Right cardiac atrium (tissue), 5 donors: ENCODE data around the gene RNF168. TPM values are rescaled to one million over a fixed set of nuclear protein-coding genes. Genes with fewer than 3 reads are reported as not detected.
"Not testable (repeated sequence)": the region's sequence is repeated elsewhere in the genome, so short reads cannot be mapped to it uniquely, and the experiment has no call there.

Experiments
- ATAC-seq, 2 donors: fragments of 200-7000 bp; cut with Tn5 transposase; one replicate each; pipeline versions ENCODE4 v1.8.0 to v1.9.1; 2020; ENCODE audit warnings: moderate library complexity in 2 of 2, mild to moderate bottlenecking in 1 of 2
- DNase-seq, 3 donors: peaks; one replicate each; pipeline ENCODE4 v3.0.0-alpha.2; 2020
- H3K27ac ChIP-seq: one replicate; pipeline ENCODE4 v1.5.1; 2013; ENCODE audit warnings: mild to moderate bottlenecking, low read length, control low read depth, moderate library complexity
- H3K27me3 ChIP-seq: one replicate; pipeline ENCODE4 v1.6.1; 2013; ENCODE audit not compliant: control insufficient read depth, insufficient read depth
- H3K4me1 ChIP-seq: one replicate; pipeline ENCODE4 v1.6.1; 2013; ENCODE audit warnings: low read length; ENCODE audit not compliant: control insufficient read depth, insufficient read depth
- H3K4me3 ChIP-seq: one replicate; pipeline ENCODE4 v1.5.1; 2013; ENCODE audit warnings: low read length, control low read depth
- H3K9me3 ChIP-seq: one replicate; pipeline ENCODE4 v1.6.1; 2013; ENCODE audit warnings: low read length; ENCODE audit not compliant: control insufficient read depth
- WGBS: extraction: QIAGEN DNeasy Blood & Tissue Kit; methylation state at CpG from one replicate; pipeline ENCODE4 v1.1.7; 2013; 5-methylcytosine and 5-hydroxymethylcytosine counted together
- intact Hi-C, 4 donors: fragments of 100-400 bp; cut with DNase I; formaldehyde crosslinking; loops; one replicate each; pipeline versions ENCODE4 v1.11.0 to v1.14.0; 2022 to 2023
- polyA plus RNA-seq: library from polyadenylated mRNA; stranded (reverse); fragments of 200-250 nt; gene quantifications from one replicate; pipeline ENCODE4 v1.2.3, GENCODE V29; 2013
- total RNA-seq, 4 donors: library from RNA; stranded (reverse); fragmentation: NEBNext Ultra II Directional; extraction: Animal tissue kit (Norgen Biotek cat#: 25700); gene quantifications; one replicate each; pipeline ENCODE4 v1.2.1, GENCODE V29; 2021
- donor health status: healthy with polysubstance abuse.
- donor health status: DM: no; HTN: yes; CAD: no.
- donor health status: DM: no; HTN: no; CAD: no.
- donor health status: DM: no; HTN: yes; CAD: no; lungs with severe emphysema.
- donor health status: DM: yes; HTN: yes; CAD: no.

Gene RNF168
- total and polyA plus RNA-seq, 5 donors = 6.8 to 24.9 (median 22.1) TPM

DNA sequence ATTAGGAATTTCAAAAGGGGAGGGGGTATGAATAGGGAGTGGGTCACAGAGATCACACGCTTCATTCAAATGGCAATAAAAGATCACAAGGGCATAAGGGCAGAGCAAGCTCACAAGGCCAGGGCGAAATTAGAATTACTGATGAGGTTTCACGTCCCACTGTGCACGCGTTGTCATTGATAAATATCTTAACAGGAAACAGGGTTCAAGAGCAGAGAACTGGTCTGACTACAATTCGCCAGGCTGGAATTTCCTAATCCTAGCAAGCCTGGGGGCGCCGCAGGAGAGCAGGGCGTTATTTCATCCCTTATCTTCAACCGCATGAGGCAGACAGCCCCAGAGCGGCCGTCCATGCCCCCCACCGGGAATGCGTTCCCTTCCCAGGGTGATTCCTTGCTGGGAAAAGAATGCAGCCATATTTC is 29.7 kb upstream of the RNF168 start:
- DNase-seq (no peak), ATAC-seq (no peak)
- Histone ChIP-seq H3K27ac (no peak overlapping the region), H3K9me3 (no peaks in the 10 kb centered on the region), H3K4me3 (no peak overlapping the region), H3K4me1 (no peaks in the 10 kb centered on the region), H3K27me3 (no peaks in the 10 kb centered on the region)
- intact Hi-C loops = no loop called here
- WGBS = 27% methylated on average over 14 of the region's 14 CpGs

DNA sequence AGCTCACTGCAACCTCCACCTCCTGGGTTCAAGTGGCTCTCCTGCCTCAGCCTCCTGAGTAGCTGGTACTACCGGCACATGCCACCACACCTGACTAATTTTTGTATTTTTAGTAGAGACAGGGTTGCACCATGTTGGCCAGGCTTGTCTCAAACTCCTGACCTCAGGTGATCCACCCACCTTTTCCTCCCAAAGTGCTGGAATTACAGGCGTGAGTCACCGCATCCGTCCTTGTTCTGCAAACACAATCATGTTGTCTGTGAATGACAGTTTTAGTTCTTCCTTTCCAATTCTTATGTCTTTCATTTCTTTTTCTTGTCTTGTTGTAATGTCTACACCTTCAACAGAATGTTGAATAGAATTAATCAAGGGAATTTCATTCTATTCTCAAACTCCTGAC is 27.9 kb upstream of the RNF168 start:
- ATAC-seq = no peak
- WGBS = 87% methylated on average over 4 of the region's 4 CpGs
- Histone ChIP-seq H3K4me1 (no peaks in the 10 kb centered on the region), H3K4me3 (no peak overlapping the region), H3K9me3 (no peaks in the 10 kb centered on the region), H3K27ac (no peak overlapping the region), H3K27me3 (no peaks in the 10 kb centered on the region)
- intact Hi-C loops = no loop called here
- no peak for DNase-seq

DNA sequence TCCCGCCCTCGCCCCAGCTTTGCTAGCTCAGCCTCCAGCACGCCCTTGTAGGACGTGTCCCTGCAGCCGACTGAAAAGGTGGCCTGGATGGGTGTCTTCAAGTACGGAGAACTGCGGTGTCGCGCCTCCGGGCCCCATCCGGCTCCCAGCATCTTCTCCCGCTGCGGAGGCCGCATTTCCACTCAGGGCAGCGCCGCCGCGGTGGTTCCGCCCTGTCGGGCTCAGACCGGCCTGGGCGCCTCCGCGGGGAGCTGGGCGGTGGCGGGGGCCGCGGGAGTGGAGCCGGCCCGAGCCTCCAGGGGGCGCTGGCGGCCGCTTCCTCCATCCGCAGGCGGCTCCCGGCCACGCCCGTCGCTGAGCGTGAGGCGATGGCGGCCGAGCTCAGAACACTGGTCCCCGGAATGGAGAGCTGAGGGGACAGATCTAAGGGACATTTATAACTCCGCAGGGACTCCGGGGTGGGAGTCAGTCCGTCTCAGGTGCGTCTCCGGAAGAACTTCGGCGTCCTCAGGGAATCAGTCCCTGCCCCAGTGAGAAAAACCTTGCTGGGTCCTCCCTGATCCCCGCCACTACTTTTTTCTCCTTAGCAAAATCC is 25.2 kb upstream of the RNF168 start:
- H3K27me3 ChIP-seq = no peaks in the 10 kb centered on the region
- 7% methylated on average over 52 of the region's 52 CpGs for WGBS
- H3K27ac ChIP-seq = no peak overlapping the region
- intact Hi-C loops = no loop called here
- H3K4me3 ChIP-seq = peak overlapping the region; percentile 36
- peak; percentile 95 to 99 for ATAC-seq
- DNase-seq = peak; percentile 82 to 89 (median 88)
- H3K9me3 ChIP-seq = no peaks in the 10 kb centered on the region
- H3K4me1 ChIP-seq = no peaks in the 10 kb centered on the region

DNA sequence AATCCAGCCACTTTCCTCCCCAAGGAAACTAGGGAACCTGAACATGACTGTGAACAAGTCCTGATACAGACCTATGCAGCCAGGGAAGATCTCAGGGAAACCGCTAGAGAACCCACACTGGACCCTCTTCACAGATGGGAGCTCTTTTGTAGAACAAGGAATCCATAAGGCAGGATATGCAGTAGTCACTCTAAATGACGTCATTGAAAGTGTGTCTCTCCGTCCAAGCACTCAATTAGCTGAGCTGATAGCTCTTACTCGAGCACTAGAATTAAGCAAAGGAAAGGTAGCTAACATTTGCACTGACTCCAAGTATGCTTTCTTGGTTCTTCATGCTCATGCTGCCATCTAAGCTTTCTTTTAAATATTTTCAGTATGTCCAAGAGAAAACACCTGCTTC is 21.6 kb upstream of the RNF168 start:
- intact Hi-C loops = no loop called here

DNA sequence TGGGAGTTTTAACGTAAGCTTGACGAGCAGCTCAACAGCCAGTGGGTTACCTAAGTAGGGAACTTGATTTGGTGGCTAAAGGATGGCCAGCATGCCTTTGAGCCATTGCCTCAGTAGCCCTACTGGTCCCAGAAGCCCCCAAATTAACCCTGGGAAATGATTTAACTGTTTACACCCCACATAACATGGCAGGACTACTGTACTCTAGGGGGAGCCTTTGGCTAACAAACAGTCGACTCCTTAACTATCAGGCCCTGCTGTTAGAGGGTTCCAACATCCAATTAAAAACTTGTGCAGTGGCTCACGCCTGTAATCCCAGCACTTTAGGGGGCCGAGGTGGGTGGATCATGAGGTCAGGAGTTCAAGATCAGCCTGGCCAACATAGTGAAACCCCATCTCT is 21.0 kb upstream of the RNF168 start:
- Histone ChIP-seq H3K9me3 (peaks cover 2% of the 10 kb centered on the region), H3K4me1 (no peaks in the 10 kb centered on the region), H3K27me3 (no peaks in the 10 kb centered on the region), H3K27ac (no peak overlapping the region), H3K4me3 (no peak overlapping the region)
- WGBS = 52% methylated on average over 5 of the region's 5 CpGs
- no peak for ATAC-seq
- intact Hi-C loops = loop anchor here in 1 of 4 donors (5.0 kb wide), 1 partner anchor 272 kb away; no protein-coding TSS in a partner anchor
- DNase-seq = no peak

More for the DNA sequence above, 21.6 kb upstream of the RNF168 start:
- H3K4me3 ChIP-seq = no peak overlapping the region
- DNase-seq (no peak), ATAC-seq (no peak)
- H3K27me3 ChIP-seq = no peaks in the 10 kb centered on the region
- no peaks in the 10 kb centered on the region for H3K9me3 ChIP-seq
- 72% methylated on average over 4 of the region's 4 CpGs for WGBS
- H3K27ac ChIP-seq = no peak overlapping the region
- H3K4me1 ChIP-seq = no peaks in the 10 kb centered on the region

DNA sequence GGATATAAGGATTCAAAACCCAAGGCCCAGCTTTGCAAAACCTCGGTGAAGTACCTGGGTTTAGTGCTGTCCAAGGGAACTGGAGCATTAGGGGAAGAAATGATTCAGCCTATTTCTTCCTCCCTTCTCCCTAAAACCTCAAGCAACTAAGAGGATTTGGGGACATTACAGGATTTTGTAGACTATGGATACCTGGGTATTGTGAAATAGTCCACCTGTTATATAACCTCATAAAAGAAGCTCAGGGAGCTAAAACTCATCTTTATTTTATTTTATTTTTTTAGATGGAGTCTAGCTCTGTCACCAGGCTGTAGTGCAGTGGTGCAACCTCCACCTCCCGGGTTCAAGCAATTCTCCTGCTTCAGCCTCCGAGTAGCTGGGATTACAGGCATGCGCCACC is 20.3 kb upstream of the RNF168 start:
- no peak overlapping the region for H3K27ac ChIP-seq
- no peak for DNase-seq
- H3K4me1 ChIP-seq = no peaks in the 10 kb centered on the region
- H3K9me3 ChIP-seq = peaks cover 5% of the 10 kb centered on the region
- WGBS = 97% methylated on average over 4 of the region's 4 CpGs
- H3K4me3 ChIP-seq = no peak overlapping the region
- intact Hi-C loops = loop anchor here in 1 of 4 donors (5.0 kb wide), 1 partner anchor 272 kb away; no protein-coding TSS in a partner anchor
- H3K27me3 ChIP-seq = no peaks in the 10 kb centered on the region
- no peak for ATAC-seq

DNA sequence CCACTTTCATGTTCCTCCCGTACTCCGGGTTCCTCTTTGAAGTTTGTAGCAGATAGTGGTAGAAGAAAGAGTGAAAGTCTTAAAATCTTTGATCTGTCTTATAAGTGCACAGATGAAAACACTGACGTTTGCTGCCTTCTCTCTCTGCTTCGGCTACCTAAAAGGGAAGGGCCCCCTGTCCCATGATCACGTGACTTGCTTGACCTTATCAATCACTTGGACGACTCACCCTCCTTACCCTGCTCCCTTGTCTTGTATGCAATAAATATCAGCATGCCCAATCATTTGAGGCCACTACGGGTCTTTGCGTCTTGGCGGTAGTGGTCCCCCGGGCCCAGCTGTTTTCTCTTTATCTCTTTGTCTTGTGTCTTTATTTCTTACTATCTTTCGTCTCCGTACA is 17.7 kb upstream of the RNF168 start:
- not testable (repeated sequence) for H3K9me3 ChIP-seq, H3K4me3 ChIP-seq, DNase-seq, H3K27me3 ChIP-seq, H3K4me1 ChIP-seq, H3K27ac ChIP-seq, ATAC-seq
- intact Hi-C loops = loop anchor here in 1 of 4 donors (5.0 kb wide), 1 partner anchor 269 kb away; no protein-coding TSS in a partner anchor
- 78% methylated on average over 12 of the region's 12 CpGs for WGBS

DNA sequence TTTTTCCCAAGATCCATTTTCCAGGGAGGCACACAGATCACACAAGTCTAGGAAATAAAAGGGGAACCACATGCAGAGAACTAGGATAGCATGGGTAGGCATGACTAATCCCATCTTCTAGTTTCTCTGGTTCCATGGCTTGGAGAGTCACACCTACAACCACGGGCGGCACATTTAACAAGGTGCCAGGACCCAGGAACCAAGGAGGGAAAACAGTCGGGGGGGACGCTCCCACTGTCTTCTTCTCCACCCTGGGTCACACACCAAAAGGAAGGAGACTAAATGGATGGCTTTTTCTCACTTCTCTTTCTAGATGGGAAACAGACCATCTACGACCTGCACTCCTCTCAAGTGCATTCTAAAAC is 16.1 kb upstream of the RNF168 start:
- no peak for ATAC-seq
- peaks cover 5% of the 10 kb centered on the region for H3K9me3 ChIP-seq

DNA sequence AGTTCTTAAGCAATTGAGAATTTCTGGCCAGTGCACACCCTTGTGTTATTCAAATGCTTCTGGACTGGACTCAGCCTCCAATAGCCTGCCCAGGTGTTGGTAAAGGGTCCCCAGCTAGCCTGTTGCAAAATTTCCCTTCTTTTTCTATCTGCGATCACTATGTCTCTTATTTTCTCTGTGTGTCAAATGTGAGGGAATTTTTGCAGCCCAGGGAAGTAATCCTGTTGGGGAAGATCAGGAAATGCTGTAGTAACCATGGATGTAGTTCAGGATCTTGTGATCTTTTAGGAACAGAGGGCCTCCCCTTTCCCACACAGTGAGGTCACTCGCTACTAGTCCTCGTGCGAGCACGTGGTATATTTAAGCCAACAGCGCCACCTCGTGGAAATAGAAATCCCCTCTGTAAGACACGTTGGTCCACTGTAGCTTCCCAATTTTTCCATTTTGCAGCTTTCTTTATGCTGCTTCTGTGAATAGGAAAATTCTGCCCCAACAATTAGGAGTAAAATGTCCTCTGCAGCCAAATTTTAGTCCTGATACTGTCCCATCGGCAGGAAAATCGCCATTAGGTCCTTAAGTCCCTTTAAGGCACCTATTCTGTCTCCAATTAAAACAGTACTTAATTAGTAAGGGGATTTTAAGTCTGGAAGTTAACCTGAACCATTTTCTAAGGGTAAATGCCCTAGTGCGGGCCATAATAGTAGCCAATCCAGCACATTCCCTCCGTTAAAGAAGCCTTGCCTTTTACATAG is 15.6 kb upstream of the RNF168 start:
- intact Hi-C loops = loop anchor here in 2 of 4 donors (10.0 kb wide), 2 partner anchors 254 to 264 kb away; no protein-coding TSS in a partner anchor
- H3K9me3 ChIP-seq = peaks cover 5% of the 10 kb centered on the region
- ATAC-seq = peak; percentile 72 to 74

More for the DNA sequence above, 16.1 kb upstream of the RNF168 start:
- WGBS = 86% methylated on average over 5 of the region's 5 CpGs
- no peaks in the 10 kb centered on the region for H3K27me3 ChIP-seq
- no peak overlapping the region for H3K4me3 ChIP-seq
- peak in 1 of 3 donors; percentile 58 for DNase-seq
- no peaks in the 10 kb centered on the region for H3K4me1 ChIP-seq
- no peak overlapping the region for H3K27ac ChIP-seq
- intact Hi-C loops = loop anchor here in 3 of 4 donors (5.0 to 10.0 kb wide), 3 partner anchors 255 to 267 kb away; no protein-coding TSS in a partner anchor

DNA sequence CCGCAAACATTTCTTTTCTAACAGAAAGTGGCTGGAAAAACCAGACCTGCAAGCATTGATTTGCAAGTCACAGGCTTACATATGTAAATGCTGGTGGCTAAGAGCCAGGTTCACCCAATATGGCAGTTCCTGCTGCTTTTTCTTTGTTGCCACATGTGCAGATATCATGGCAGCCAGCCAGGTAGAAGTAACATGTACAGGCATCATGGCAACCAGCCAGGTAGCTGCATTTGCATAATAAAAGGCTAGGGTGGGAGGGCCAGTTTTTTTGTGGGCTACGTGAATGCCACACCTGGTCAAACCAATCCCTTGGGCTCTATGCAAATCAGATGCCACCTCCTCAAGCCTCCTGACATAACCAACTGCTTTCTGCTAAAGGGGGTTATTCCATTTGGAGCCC is 14.4 kb upstream of the RNF168 start:
- H3K9me3 ChIP-seq = peaks cover 5% of the 10 kb centered on the region

More for the DNA sequence above, 15.6 kb upstream of the RNF168 start:
- peak; percentile 59 to 74 (median 61) for DNase-seq
- Histone ChIP-seq H3K27me3 (no peaks in the 10 kb centered on the region), H3K4me1 (no peaks in the 10 kb centered on the region), H3K4me3 (no peak overlapping the region), H3K27ac (no peak overlapping the region)
- WGBS = 43% methylated on average over 12 of the region's 12 CpGs

DNA sequence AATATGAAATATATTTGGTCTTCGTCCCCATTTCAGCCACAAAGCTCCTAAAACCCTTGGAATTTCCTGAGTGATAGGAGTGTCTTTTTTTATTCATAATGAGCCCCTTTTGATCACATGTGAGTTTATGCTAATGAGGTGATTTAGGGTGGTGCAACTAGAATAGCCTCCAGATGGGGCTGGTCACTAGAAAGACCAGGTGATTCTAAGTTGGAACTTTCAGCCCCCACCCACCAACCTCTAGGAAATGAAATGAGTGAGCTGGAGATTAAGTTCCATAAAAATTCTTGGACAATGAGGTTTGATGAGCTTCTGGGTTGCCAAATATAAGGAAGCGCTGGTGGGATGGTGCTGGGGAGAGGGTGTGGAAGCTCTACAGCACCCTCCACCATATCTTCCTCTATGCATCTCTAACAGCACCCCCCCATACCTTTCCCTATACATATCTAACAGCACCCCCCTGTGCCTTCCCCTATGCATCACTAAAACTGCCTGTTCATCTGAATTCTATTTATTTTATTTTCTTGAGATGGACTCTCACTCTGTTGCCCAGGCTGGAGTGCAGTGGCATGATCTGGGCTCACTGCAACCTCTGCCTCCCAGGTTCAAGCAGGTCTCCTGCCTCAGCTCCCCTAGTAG is 13.7 kb upstream of the RNF168 start:
- Histone ChIP-seq H3K27ac (no peak overlapping the region), H3K9me3 (peaks cover 5% of the 10 kb centered on the region), H3K27me3 (no peaks in the 10 kb centered on the region), H3K4me3 (no peak overlapping the region), H3K4me1 (no peaks in the 10 kb centered on the region)
- intact Hi-C loops = loop anchor here in 2 of 4 donors (10.0 kb wide), 2 partner anchors 252 to 262 kb away; no protein-coding TSS in a partner anchor
- DNase-seq (no peak), ATAC-seq (no peak)
- 91% methylated on average over 2 of the region's 2 CpGs for WGBS

More for the DNA sequence above, 14.4 kb upstream of the RNF168 start:
- Histone ChIP-seq H3K27ac (no peak overlapping the region), H3K27me3 (no peaks in the 10 kb centered on the region), H3K4me3 (no peak overlapping the region), H3K4me1 (no peaks in the 10 kb centered on the region)
- intact Hi-C loops = loop anchor here in 2 of 4 donors (10.0 kb wide), 2 partner anchors 253 to 263 kb away; no protein-coding TSS in a partner anchor
- 83% methylated on average over 2 of the region's 2 CpGs for whole genome bisulfite sequencing
- ATAC-seq = no peak
- DNase-seq = no peak
